ENCODE measurements around the gene SPINT2.
"Not testable (repeated sequence)": the region's sequence is repeated elsewhere in the genome, so short reads cannot be mapped to it uniquely, and the experiment has no call there.

The SPINT2 gene

DNA sequence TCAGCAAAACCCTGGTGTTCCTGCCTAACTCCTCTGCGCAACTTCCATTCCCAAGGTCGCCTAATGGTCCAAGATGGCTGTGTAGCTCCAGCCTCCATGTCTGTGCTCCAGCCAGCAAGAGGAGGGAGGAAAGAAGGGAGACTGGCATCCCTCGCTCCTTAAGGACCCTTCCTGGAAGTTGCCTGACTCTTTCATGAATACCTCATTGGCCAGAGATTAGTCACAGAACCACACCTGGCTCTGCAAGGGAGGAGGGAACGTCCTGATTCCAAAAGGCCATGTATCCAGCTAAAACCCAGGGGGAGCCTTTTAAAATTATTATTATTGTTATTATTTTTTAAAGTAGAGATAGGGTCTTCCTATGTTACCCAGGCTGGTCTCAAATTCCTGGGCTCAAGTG, 60.1 kb downstream of the SPINT2 start:
- no peak for DNase-seq

DNA sequence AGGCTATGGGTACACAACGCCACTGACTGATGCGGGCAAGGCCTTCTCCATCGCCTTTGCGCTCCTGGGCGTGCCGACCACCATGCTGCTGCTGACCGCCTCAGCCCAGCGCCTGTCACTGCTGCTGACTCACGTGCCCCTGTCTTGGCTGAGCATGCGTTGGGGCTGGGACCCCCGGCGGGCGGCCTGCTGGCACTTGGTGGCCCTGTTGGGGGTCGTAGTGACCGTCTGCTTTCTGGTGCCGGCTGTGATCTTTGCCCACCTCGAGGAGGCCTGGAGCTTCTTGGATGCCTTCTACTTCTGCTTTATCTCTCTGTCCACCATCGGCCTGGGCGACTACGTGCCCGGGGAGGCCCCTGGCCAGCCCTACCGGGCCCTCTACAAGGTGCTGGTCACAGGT, 62.2 kb downstream of the SPINT2 start:
- DNase-seq = no peak

GRCh38 chr19:38329651-38330050, 65.3 kb downstream of the SPINT2 start:
- DNase-seq = no peak

DNA sequence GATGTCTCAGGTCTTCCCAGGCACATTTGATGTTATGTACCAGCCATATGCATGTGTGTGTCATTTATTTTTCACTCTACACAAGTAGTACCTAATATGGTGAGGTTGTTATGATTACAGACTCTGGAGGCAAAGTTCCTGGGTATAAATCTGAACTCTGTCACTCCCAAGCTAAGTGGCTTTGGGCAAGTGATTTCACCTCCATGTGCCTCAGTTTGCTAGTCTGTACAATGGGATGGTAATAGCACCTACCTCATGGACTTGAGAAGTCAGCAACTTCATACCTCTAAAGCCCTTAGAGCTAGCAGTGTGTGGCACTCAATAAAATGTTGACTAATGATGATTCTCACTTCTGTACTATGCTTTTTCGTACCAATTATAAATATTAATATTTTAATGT, 67.4 kb downstream of the SPINT2 start:
- no peak for DNase-seq

DNA sequence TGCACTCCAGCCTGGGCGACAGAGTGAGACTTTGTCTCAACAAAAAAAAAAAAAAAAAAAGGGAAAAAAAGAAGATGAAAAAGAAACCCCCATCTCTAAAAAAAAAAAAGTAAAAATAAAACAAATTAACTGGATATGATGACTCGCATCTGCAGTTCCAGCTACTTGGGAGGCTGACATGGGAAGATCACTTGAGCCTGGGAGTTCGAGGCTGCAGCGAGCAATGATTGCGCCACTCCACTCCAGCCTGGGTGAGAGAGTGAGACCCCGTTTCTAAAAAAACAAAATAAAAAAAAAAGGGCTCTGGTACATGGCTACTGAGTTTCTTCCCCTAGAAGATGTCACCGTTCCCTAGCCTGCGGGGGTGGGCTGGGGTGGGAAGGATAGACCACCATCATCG, 68.9 kb downstream of the SPINT2 start:
- DNase-seq = no peak

GRCh38 chr19:38335949-38336637, 71.7 kb downstream of the SPINT2 start:
- DNase-seq = peak; percentile 50

GRCh38 chr19:38336638-38337359, 72.4 kb downstream of the SPINT2 start:
- peak; percentile 86 for DNase-seq

- no peak for DNase-seq
Measured at GRCh38 chr19:38337360-38337653, 72.9 kb downstream of the SPINT2 start.

DNA sequence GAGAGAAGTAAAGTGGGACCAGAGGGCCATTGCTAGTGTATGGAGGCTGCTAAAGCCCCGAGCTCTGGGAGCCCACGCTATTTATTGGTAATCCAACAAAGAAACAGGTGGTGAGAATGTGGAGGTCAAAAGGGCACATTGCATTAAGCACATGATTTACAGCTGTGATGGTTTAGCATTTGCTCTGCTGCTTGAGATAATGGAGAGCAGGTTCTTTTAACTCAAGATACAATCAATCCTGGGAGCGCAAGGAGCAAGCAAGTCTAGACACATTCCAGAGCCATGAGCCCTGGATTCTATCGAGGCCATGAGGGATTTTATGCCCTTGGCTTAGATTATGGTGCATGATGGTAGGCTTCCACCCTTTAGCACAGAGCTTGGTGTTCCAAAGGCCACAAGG, 74.6 kb downstream of the SPINT2 start:
- DNase-seq = not testable (repeated sequence)

DNA sequence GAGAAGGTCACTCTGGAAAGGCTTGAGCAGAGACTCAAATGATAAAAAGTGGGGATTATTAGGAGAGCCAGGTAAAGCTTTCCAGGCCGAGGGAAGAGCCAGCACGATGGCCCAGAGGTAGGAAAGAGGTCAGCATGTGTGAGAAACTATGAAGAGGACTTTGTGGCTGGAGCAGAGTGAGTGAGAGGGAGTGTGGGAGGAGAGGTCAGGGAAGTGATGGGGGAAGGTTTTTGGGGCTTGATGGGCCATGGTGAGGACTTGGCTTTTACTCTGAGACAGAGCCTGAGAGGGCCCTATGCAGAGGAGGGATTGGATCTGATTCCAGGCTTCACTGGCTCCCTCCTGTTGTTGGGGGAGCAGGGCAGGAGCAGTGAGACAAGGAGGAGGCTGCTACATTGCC, 76.6 kb downstream of the SPINT2 start:
- no peak for DNase-seq
